HFF-Myc (cell line): Measurements from ENCODE around the gene CLCN5.

Source experiments
- DNase-seq: peaks from one replicate; pipeline ENCODE4 v3.0.0-alpha.2; 2011; ENCODE audit warnings: low read depth; ENCODE audit errors: extremely low read depth
- H3K4me3 ChIP-seq: replicated peaks from 2 replicates; pipeline ENCODE4 v1.5.1; 2011; ENCODE audit warnings: low read depth, mild to moderate bottlenecking, control low read depth, low read length
- TF ChIP-seq, protein P1 (sequence below): IDR thresholded peaks from 2 replicates; pipeline ENCODE4 v1.5.1; 2012; ENCODE audit warnings: mild to moderate bottlenecking, low read depth, low read length, control low read depth; ENCODE audit errors: missing control alignments

CLCN5 gene

DNA sequence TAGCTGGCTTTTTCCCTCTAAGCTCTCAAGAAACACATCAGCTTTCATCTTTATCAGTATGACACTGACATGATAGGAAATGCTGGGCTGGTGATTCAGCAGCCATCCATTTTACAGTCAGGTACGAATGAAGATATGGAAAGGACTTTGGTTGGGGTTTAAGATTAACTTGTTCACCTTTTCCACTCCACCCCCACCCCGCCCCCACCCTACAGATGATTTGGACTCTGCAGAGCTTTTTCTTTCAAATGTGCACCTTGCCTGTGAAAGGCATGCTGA is 145.8 kb downstream of the CLCN5 start:
- H3K4me3 ChIP-seq: no peak overlapping the region
- TF ChIP-seq, protein P1, sequence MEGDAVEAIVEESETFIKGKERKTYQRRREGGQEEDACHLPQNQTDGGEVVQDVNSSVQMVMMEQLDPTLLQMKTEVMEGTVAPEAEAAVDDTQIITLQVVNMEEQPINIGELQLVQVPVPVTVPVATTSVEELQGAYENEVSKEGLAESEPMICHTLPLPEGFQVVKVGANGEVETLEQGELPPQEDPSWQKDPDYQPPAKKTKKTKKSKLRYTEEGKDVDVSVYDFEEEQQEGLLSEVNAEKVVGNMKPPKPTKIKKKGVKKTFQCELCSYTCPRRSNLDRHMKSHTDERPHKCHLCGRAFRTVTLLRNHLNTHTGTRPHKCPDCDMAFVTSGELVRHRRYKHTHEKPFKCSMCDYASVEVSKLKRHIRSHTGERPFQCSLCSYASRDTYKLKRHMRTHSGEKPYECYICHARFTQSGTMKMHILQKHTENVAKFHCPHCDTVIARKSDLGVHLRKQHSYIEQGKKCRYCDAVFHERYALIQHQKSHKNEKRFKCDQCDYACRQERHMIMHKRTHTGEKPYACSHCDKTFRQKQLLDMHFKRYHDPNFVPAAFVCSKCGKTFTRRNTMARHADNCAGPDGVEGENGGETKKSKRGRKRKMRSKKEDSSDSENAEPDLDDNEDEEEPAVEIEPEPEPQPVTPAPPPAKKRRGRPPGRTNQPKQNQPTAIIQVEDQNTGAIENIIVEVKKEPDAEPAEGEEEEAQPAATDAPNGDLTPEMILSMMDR: no peak
- DNase-seq: no peak

GRCh38 chrX:50068893-50069292 is 146.5 kb downstream of the CLCN5 start:
- TF ChIP-seq, protein P1: no peak
- no peak overlapping the region for H3K4me3 ChIP-seq
- no peak for DNase-seq

- TF ChIP-seq, protein P1: no peak
- DNase-seq: no peak
- H3K4me3 ChIP-seq: no peak overlapping the region
Observed at GRCh38 chrX:50071494-50071893, 149.1 kb downstream of the CLCN5 start.

- no peak overlapping the region for H3K4me3 ChIP-seq
- DNase-seq: no peak
- TF ChIP-seq, protein P1: no peak
Observed at GRCh38 chrX:50072110-50072509, 149.7 kb downstream of the CLCN5 start.

DNA sequence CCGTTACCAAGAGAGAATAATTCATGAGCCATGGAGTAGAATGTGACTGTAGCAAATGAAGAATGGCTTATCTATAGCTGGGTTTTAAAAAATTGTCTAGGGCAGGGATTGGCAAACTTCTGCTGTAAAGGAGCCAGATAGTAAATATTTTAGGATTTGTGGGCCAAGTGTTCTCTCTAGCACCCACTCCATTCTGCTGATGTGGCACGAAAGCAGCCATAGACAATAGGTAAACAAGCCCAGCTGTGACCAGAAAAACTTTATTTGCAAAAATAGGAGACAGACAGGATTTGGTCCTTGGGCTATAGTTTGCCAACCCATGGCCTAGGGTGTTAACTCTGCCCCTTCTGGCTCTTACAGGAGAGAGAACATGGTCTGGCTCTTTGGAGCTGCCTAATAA is 151.2 kb downstream of the CLCN5 start:
- H3K4me3 ChIP-seq: no peak overlapping the region
- DNase-seq: no peak
- TF ChIP-seq, protein P1: no peak

DNA sequence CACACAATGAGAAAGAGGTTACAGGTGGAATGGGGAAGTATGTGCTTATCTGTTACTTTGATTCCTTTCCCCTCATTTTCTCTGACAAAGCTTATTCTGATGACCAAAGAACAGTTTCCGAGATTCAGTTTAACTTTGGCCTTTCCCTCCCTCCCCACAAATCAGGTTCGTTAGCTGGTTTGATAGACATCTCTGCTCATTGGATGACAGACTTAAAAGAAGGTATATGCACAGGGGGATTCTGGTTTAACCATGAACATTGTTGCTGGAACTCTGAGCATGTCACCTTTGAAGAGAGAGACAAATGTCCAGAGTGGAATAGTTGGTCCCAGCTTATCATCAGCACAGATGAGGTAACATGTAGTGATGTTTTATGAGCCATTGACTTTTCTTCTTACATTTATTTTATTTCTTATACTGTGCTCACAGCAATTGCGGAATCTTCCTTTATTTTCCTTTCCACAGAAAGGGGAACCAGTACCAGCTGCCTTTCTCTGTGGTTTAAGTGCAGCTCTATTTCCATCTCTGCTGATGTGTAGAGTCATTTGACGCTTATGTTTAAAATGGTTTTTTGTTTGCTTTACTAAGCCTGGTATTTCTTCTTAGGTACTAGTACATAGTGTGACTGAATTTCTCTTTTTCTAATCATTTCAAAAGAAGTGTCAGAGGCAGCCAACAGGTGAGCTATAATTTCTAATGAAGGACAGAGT is 153.4 kb downstream of the CLCN5 start:
- DNase-seq: no peak
- TF ChIP-seq, protein P1: no peak
- H3K4me3 ChIP-seq: no peak overlapping the region

DNA sequence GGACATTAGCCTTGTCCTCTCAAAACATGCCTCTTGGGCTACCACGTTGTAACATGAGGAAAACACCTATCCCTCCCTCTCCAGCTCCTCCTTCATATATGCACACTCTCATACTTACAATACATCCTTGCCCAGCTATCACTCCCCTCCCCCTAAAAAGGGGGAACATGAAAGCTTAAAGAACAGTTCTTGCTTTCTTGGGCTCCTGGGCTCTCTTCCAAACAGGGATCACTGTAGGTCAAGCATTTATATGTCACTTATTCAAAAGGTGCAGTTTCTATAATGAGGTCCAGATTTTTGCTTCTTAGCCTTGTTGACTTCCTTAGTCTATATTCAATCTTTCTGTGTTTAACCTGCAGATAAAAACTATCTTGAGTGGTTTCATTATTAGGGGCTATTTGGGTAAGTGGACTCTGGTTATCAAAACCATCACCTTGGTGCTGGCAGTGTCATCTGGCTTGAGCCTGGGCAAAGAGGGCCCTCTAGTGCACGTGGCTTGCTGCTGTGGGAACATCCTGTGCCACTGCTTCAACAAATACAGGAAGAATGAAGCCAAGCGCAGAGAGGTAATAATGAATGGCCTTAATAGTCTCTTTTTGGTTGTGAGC is 159.0 kb downstream of the CLCN5 start:
- TF ChIP-seq, protein P1: peak; percentile 43
- DNase-seq: no peak
- no peak overlapping the region for H3K4me3 ChIP-seq
